Mesothelial cell of epicardium (in vitro differentiated cells): ENCODE data around the gene HAGHL. TPM values are rescaled to one million over a fixed set of nuclear protein-coding genes. Genes with fewer than 3 reads are reported as not detected.

Experiments used
- DNase-seq, 2 experiments: peaks; one replicate each; pipeline ENCODE4 v3.0.0; 2021; ENCODE audit warnings: low spot score in 2 of 2; ENCODE audit not compliant: unreplicated experiment in 2 of 2
- H3K27ac Mint-ChIP-seq: 2 replicates; pipeline ENCODE4 v1.8.0; 2021; ENCODE audit warnings: mixed read lengths
- H3K27me3 Mint-ChIP-seq: 2 replicates; pipeline ENCODE4 v1.8.0; 2021; ENCODE audit warnings: low read depth, mixed read lengths
- H3K36me3 Mint-ChIP-seq: 2 replicates; pipeline ENCODE4 v1.8.0; 2021; ENCODE audit warnings: mixed read lengths
- H3K4me1 Mint-ChIP-seq: 2 replicates; pipeline ENCODE4 v1.8.0; 2021; ENCODE audit warnings: mixed read lengths
- H3K4me3 Mint-ChIP-seq: 2 replicates; pipeline ENCODE4 v1.8.0; 2021; ENCODE audit warnings: mild to moderate bottlenecking, moderate library complexity, mixed read lengths
- H3K9me3 Mint-ChIP-seq: 2 replicates; pipeline ENCODE4 v1.8.0; 2021; ENCODE audit warnings: mixed read lengths
- total RNA-seq: library from RNA; stranded (reverse); gene quantifications from 3 replicates; pipeline ENCODE4 v1.2.1, GENCODE V29; 2021
- TF ChIP-seq, protein P1 (sequence below): fragments of 200-600 bp; sonication (generic); IDR thresholded peaks from one replicate; pipeline ENCODE4 v1.5.0; 2021; ENCODE audit warnings: antibody characterized with exemption; ENCODE audit not compliant: unreplicated experiment

Gene HAGHL
- total RNA-seq, 1 donor from 2014 or later = 6.4 TPM

DNA sequence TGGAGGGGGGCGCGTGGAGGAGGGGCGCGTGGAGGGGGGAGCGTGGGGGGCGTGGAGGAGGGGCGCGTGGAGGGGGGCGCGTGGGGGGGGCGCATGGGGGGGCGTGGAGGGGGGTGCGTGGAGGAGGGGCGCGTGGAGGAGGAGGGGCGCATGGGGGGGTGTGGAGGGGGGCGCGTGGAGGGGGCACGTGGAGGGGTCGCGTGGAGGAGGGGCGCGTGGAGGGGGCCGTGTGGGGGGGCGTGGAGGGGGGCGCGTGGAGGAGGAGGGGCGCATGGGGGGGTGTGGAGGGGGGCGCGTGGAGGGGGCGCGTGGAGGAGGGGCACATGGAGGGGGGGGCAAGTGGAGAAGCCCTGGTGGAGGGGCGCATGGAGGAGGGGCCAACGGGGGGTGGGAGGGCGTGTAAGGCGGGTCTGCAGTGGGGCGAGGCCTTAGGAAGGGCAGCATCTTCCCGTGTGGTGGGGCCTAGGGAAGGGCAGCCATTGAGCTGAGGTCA is 40.9 kb downstream of the HAGHL start:
- TF ChIP-seq, protein P1, sequence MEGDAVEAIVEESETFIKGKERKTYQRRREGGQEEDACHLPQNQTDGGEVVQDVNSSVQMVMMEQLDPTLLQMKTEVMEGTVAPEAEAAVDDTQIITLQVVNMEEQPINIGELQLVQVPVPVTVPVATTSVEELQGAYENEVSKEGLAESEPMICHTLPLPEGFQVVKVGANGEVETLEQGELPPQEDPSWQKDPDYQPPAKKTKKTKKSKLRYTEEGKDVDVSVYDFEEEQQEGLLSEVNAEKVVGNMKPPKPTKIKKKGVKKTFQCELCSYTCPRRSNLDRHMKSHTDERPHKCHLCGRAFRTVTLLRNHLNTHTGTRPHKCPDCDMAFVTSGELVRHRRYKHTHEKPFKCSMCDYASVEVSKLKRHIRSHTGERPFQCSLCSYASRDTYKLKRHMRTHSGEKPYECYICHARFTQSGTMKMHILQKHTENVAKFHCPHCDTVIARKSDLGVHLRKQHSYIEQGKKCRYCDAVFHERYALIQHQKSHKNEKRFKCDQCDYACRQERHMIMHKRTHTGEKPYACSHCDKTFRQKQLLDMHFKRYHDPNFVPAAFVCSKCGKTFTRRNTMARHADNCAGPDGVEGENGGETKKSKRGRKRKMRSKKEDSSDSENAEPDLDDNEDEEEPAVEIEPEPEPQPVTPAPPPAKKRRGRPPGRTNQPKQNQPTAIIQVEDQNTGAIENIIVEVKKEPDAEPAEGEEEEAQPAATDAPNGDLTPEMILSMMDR = no peak
- Mint-ChIP-seq H3K4me3 (no peak overlapping the region), H3K27me3 (no peaks in the 10 kb centered on the region), H3K27ac (no peak overlapping the region), H3K4me1 (no peaks in the 10 kb centered on the region), H3K36me3 (no peaks in the 10 kb centered on the region), H3K9me3 (no peaks in the 10 kb centered on the region)
- DNase-seq = no peak

DNA sequence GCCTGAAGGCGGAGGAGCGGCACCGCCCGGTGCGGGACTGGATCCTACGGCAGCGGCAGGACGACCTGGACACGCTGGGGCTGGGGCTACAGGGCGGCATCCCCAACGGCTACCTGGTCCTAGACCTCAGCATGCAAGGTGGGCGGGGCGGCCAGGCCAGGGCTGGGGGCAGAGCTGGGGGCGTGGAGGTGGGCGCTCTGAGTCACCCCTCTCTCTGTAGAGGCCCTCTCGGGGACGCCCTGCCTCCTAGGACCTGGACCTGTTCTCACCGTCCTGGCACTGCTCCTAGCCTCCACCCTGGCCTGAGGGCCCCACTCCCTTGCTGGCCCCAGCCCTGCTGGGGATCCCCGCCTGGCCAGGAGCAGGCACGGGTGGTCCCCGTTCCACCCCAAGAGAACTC is 41.5 kb downstream of the HAGHL start:
- H3K27ac Mint-ChIP-seq = no peak overlapping the region
- H3K4me3 Mint-ChIP-seq = no peak overlapping the region
- no peak for DNase-seq
- H3K9me3 Mint-ChIP-seq = no peaks in the 10 kb centered on the region
- no peaks in the 10 kb centered on the region for H3K4me1 Mint-ChIP-seq
- TF ChIP-seq, protein P1 = no peak
- H3K36me3 Mint-ChIP-seq = no peaks in the 10 kb centered on the region
- H3K27me3 Mint-ChIP-seq = no peaks in the 10 kb centered on the region

DNA sequence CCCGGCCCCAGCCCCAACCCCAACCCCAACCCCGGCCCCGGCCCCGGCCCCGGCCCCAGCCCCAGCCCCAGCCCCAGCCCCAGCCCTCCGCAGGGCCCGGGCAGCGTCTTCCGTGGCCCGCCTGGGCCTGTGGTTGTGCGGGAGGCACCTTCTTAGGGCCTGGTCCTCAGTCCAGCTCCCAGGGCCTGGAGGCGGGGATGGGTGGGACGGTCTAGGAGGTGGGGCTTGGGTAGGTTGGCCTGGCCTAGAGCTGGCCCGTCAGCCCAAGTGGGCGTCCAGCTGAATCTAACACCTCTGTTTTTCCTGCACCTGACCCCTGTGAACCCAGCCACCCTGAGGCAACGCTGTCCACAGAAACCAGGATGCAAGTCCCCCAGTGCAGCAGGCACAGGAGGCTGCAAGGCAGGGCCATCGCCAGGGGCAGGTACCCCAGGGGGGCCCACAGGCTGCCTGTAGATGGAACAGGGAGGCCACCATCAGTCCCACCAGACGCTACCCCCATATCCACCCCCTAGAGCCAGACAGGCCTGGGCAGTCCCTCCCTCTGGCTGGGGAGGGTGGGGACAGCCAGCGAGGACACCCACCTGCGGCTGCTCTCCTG is 42.4 kb downstream of the HAGHL start:
- no peaks in the 10 kb centered on the region for H3K4me1 Mint-ChIP-seq
- no peaks in the 10 kb centered on the region for H3K36me3 Mint-ChIP-seq
- no peak overlapping the region for H3K27ac Mint-ChIP-seq
- no peak for DNase-seq
- TF ChIP-seq, protein P1 = no peak
- no peak overlapping the region for H3K4me3 Mint-ChIP-seq
- H3K9me3 Mint-ChIP-seq = no peaks in the 10 kb centered on the region
- H3K27me3 Mint-ChIP-seq = no peaks in the 10 kb centered on the region

DNA sequence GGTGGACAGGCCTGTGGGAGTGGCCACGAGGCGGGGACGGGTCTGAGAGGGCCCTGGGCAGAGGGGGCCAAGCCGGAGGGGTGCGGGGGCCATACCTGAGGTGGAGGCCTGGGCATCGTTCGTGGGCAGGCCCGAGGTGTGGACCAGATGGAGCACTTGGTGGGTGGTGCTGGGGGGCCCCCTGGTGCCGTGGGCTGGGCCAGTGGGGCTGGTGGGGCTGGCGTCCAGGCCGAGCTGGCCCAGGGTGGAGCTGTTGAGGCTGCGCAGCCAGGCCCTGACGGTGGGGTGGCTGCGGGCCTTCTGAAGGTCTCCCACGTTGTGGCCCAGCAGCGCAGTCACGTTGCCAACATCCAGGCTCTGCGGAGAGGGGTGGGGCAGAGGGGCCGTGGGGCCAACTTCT is 43.0 kb downstream of the HAGHL start:
- H3K4me3 Mint-ChIP-seq = no peak overlapping the region
- DNase-seq = no peak
- H3K27ac Mint-ChIP-seq = no peak overlapping the region
- H3K27me3 Mint-ChIP-seq = no peaks in the 10 kb centered on the region
- no peaks in the 10 kb centered on the region for H3K9me3 Mint-ChIP-seq
- H3K4me1 Mint-ChIP-seq = no peaks in the 10 kb centered on the region
- H3K36me3 Mint-ChIP-seq = no peaks in the 10 kb centered on the region
- TF ChIP-seq, protein P1 = no peak

DNA sequence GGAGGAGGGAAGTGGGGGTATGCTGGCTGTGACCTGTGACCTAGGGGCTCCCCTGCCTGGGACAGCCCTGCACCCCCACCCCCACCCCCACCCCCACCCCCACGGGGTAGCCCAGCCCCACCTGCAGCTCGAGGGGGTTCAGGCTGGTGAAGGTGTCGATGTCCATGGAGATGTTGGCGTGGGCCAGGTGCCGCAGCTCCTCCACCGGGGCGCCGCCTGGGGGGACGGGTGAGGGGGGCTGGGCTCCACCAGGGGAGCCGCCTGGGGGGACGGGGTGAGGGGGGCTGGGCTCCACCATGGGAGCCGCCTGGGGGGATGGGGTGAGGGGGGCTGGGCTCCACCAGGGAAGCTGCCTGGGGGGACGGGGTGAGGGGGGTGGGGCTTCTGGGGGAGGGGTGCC is 43.5 kb downstream of the HAGHL start:
- Mint-ChIP-seq H3K4me1 (no peaks in the 10 kb centered on the region), H3K27ac (no peak overlapping the region), H3K27me3 (no peaks in the 10 kb centered on the region), H3K36me3 (no peaks in the 10 kb centered on the region), H3K9me3 (no peaks in the 10 kb centered on the region), H3K4me3 (no peak overlapping the region)
- DNase-seq = no peak
- TF ChIP-seq, protein P1 = no peak

DNA sequence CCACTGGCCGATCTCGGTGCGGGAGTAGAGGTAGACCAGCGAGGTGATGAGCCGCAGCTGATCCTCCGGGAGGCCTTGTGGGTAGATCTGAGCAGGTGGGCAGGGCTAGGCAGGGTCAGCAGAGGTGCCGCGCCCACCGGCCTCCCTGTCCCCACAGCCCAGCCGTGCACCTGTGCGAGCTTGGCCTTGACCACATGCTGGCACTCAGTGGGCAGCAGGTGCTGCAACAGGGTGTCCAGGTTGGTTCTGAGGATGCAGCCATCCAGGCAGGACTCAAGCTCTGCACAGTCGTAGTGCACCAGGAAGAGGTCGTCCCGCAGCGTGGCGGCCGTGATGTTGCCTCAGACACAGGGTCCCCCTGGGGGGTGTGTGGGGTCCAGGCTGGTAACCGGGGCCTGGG is 46.1 kb downstream of the HAGHL start:
- H3K4me3 Mint-ChIP-seq = no peak overlapping the region

More for the DNA sequence above, 46.1 kb downstream of the HAGHL start:
- TF ChIP-seq, protein P1 = no peak
- peaks cover 5% of the 10 kb centered on the region for H3K27me3 Mint-ChIP-seq
- H3K9me3 Mint-ChIP-seq = no peaks in the 10 kb centered on the region
- H3K27ac Mint-ChIP-seq = no peak overlapping the region
- H3K4me1 Mint-ChIP-seq = peaks cover 4% of the 10 kb centered on the region
- DNase-seq = no peak
- no peaks in the 10 kb centered on the region for H3K36me3 Mint-ChIP-seq
